ENCODE data around the gene MBOAT7.

DNA sequence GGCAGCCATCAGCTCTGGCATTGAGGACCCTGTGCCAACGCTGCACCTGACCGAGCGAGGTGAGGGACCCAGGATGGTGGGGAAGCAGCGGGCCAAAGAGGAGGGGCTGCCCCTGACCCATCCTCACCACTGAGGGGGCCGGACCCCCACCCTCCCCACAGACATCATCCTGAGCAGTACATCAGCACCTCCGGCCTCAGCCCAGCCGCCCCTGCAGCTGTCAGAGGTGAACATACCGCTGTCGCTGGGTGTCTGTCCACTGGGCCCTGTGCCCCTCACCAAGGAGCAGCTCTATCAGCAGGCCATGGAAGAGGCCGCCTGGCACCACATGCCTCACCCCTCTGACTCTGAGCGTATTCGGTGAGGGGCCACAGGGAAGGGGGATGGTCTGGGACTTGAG is 37.1 kb downstream of the MBOAT7 start:
- TF ChIP-seq, protein P1, sequence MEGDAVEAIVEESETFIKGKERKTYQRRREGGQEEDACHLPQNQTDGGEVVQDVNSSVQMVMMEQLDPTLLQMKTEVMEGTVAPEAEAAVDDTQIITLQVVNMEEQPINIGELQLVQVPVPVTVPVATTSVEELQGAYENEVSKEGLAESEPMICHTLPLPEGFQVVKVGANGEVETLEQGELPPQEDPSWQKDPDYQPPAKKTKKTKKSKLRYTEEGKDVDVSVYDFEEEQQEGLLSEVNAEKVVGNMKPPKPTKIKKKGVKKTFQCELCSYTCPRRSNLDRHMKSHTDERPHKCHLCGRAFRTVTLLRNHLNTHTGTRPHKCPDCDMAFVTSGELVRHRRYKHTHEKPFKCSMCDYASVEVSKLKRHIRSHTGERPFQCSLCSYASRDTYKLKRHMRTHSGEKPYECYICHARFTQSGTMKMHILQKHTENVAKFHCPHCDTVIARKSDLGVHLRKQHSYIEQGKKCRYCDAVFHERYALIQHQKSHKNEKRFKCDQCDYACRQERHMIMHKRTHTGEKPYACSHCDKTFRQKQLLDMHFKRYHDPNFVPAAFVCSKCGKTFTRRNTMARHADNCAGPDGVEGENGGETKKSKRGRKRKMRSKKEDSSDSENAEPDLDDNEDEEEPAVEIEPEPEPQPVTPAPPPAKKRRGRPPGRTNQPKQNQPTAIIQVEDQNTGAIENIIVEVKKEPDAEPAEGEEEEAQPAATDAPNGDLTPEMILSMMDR (IDR thresholded peaks at IDR 0.05) = no peak
- TF ChIP-seq POLR2A (IDR thresholded peaks at IDR 0.05) = no peak
